Activated CD4-positive, alpha-beta T cell treated with anti-CD3 and anti-CD28 coated beads, Interleukin-2, amount 50 U/mL, for 24 hours (primary cell): ENCODE results near the gene MED15.
"Not testable (repeated sequence)": the region's sequence is repeated elsewhere in the genome, so short reads cannot be mapped to it uniquely, and the experiment has no call there.

Experiments
- DNase-seq, 2 donors: peaks; one replicate each; pipeline ENCODE4 v3.0.0-alpha.2; 2020; ENCODE audit warnings: low read depth in 1 of 2, low spot score in 1 of 2

MED15 gene

DNA sequence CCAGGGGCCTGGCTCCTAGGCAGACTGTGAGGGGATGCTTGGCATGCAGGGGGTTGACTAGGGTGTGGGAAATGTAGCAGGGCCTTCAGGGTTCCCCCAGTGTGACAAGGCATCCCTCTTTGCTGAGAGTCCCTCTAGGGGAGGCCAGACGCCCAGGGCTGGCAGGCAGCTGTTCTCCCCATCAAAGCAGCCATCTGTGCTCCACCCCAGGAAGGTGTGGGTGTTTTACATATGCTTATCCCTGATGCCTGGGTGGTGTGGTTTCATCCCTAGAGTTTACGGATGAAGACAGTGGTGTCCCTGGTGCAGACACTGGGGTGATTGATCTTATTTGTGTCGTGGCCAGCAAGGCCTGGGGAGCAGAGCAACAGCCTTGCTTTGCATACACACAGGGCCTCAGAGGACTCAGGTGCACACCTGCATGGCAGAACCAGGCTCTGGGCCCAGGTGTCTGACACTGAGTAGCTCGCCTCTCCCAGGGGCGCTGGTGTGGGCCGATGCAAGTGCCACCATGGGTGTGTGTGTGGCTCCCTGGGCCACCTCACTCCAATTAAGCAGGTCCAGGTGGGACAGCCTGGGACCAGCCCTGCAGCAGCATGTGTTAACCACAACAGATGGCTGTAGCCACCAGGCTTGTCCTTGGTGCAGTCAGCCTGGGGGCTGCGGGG lies 74.2 kb downstream of the MED15 start:
- DNase-seq: no peak

DNA sequence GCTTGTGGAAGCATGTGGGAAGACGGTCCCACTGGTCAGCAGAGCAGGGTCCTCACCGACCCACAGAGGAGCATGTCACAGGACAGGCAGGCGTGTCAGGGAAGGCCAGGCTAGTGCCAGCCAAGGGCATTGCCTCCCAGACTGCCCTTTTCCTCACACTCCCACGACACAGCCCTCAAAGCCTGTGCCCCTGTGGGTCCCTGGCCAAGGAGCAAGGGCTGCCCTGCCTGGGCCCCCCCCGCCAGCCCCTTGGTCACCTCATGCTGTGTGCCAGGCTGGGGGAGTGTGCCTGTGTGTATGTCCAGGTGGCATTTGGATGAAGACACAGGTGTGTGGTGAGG lies 74.7 kb downstream of the MED15 start:
- DNase-seq: no peak

DNA sequence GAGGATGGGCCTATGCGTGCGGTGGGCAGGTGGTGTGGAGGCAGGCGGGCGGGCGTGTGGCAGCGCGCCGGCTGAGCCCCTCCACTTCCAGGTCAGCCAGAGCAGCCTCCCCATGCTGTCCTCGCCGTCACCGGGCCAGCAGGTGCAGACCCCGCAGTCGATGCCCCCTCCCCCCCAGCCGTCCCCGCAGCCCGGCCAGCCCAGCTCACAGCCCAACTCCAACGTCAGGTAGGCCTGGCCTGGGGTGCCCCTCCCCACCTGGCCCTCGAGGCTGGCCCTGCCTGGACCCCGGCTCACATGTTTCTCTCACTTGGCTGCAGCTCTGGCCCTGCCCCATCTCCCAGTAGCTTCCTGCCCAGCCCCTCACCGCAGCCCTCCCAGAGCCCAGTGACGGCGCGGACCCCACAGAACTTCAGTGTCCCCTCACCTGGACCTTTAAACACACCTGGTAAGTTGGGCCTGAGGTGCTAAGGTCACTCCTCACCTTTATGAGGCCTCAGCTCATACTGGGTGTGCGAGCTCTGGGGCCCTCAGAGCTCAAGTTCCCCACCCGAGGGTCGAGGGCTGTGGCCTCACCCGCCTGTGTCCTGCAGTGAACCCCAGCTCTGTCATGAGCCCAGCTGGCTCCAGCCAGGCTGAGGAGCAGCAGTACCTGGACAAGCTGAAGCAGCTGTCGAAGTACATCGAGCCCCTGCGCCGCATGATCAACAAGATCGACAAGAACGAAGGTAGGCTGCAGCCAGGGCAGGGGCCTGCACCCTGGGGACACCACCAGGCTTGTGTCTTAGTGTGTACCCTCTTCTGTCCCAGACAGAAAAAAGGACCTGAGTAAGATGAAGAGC lies 75.3 kb downstream of the MED15 start:
- DNase-seq: no peak

DNA sequence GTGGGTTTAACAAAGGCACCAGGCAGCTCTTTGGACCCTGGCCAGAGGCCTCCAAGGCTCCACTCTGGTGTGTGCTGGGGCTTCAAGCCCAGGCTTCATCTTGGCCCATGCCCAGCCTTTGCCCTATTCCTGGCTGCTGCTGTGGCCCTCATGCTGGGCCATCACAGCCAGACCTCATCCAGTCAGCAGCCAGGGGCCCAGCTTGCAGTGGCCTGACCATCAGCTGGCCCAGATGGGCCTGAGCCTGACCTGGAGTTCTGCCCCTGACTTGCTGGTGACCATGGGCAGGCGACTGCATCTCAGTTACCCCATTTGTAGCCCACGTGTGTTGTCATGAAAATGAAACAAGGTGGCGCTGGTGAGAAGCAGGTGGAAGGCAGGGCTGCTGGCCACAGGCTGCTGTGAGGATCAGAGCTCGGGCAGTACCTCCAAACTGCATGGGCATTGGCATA lies 76.1 kb downstream of the MED15 start:
- no peak for DNase-seq

DNA sequence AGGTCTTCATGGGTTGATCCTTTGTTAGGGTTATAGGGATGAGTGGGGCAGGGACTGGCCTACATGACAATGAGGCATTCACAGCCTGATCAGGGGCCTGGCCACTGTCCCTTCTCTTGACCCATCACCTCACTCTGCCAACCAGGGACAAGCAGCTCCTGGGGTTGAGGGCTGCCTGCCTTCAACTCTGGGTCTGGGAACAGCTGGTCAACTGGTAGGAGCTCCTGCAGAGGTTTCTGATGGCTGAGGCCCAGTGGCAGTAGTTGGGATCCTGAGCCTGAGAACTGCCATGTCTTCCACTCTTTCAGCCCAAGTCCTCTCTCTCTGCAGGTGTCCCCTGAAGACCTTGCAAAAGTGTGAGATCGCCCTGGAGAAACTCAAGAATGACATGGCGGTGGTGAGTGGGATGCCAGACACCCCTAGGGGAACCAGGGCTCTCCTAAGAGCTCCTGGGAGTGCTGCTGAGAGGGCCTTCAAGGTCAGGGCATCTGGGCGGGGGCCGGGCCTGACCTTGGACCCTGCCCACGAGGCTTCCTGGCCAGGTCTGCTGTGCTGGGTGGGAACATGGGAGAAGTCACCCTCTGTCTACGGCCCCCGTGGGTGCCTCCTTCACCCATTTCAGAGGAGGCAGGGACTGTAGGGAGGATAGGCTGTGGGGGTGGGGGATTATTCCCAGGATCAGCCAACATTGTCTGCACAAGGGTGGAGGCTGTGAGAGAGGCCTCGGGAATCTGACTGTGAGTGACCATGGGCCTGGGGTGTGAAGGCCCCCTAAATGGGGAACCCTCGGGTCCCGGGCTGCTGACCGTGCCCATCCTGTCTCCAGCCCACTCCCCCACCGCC lies 76.8 kb downstream of the MED15 start:
- no peak for DNase-seq

DNA sequence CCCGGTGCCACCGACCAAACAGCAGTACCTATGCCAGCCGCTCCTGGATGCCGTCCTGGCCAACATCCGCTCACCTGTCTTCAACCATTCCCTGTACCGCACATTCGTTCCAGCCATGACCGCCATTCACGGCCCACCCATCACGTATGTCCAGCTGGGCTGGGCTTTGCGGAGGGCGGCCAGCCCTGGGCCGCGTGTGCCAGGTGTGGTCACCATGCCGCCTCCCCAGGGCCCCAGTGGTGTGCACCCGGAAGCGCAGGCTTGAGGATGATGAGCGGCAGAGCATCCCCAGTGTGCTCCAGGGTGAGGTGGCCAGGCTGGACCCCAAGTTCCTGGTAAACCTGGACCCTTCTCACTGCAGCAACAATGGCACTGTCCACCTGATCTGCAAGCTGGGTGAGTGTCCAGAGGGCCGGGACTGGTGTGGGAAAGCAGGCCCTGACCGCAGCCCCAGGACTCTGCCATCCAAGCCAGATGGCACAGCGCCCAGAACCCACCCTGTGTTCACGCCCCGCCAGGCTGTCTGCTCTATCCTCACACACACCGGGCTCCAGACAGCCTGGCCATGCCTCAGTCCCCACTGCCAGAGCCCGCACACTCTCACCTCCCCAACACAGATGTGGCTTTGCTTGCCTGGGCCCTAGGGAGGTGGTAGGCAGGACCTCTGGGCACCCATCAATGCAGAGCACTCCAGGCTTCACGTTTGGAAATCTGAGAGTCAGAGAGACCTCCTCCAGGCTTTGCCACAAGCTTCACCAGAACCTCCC lies 77.6 kb downstream of the MED15 start:
- no peak for DNase-seq

DNA sequence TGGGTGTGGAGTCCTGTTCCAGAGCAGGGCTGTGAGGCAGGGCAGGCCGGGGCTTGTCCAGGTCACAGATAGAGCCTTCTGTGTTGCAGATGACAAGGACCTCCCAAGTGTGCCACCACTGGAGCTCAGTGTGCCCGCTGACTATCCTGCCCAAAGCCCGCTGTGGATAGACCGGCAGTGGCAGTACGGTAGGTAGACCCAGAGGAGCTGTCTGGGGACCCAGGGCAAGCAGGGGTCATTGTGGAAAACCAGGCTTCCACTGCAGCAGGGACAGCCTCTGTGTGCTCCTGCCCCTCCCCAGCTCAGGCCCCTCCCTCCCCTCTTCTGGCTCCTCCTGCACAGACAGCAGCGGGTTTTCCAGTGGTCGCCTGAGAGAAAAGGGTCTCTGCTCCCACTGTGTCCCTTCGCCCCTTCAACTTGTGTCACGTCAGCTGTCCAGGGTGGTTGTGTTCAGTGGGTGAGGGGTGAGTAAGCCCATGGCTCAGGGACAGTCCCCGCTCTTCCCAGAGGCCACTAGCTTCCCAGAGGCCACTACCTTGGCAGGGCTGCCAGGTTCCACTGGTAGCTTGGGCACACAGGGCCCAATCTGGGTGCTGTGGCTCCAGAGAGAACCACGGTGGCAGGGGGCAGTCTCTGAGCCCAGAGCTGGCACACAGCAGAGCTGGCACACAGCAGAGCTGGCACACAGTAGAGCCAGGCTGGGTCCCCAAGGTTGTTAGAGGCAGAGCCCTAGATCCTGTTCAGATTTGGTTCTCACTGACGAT lies 78.4 kb downstream of the MED15 start:
- DNase-seq: no peak

DNA sequence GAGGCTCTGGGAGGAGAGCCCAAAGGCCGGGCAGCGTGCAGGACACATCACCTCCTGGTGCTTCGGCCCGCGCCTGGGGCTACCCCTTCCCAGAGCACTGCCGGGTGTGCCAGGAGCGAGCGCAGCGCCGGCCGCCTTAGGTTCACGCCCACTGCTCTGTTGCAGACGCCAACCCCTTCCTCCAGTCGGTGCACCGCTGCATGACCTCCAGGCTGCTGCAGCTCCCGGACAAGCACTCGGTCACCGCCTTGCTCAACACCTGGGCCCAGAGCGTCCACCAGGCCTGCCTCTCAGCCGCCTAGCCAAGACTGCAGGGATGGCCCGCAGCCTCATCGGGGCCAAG lies 79.0 kb downstream of the MED15 start:
- no peak for DNase-seq

DNA sequence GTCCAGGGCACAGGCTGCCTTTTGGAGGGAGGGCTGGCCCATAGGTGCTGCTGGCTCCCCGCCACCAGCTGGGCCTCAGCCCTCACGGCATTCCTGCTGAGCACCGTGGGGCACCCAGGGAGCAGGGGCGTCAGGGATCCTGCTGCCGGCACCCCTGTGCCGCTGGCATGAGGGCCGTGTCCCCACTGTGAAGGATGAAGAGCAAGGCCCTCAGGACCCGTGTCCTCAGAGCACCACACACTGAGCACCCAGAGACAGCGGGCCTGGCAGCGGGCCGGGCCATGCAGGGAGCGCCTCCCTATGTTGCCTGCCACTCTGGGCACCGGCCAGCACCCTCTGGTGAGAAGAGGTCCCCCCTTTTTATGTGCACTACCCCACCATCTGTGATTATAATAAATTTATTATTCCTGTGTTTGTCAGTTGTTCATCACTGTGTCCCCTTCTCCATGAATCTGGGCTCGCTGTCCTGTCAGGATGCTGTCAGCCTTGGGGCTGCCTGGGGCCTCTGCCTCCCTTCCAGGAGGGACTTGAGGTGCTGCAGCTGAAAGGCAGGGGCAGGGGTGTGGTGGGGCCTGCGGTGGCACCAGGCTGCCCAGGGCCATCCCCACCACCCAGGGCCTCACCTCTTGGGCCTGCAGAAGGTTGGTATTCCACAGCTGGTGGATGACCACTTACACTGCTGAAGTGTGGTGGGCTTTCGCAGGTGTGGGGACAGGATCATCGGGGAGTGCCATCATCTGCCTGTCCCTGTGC lies 80.0 kb downstream of the MED15 start:
- no peak for DNase-seq

DNA sequence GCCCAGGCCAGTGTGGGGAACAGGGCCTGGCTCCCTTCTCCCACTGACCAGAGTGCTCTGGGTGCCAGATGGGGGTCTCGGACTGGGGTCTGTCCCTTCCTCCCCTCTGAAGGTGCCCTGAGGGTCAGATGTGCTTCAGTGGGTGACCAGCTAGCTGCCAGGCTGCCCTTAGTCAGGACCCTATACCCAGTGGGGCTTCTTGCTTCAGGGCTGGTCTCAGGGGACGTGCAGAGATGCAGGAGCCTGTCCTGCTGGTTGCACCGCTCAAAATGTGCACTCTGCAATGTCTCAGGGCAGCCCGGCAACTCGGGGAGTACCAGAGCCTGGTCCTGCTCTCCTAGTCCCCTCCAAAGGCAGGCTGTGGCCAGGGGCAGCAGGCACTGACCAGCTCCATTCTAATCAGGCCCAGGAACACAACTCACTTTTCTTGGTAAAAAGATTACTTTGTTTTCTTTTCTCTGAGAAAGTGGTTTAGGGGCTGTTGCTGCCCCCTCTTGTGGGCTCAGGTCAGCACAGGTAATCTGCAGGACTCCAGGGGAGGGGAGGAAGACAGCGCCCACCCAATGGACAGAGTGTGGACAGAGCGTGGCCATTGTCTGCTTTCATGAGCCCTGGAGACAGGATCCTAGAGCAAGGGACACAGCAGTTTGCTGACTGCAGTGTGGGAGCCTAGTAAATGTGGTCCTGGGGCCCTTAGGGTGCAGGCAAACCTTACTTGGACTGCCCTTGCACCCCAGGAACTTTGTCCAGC lies 80.9 kb downstream of the MED15 start:
- no peak for DNase-seq

DNA sequence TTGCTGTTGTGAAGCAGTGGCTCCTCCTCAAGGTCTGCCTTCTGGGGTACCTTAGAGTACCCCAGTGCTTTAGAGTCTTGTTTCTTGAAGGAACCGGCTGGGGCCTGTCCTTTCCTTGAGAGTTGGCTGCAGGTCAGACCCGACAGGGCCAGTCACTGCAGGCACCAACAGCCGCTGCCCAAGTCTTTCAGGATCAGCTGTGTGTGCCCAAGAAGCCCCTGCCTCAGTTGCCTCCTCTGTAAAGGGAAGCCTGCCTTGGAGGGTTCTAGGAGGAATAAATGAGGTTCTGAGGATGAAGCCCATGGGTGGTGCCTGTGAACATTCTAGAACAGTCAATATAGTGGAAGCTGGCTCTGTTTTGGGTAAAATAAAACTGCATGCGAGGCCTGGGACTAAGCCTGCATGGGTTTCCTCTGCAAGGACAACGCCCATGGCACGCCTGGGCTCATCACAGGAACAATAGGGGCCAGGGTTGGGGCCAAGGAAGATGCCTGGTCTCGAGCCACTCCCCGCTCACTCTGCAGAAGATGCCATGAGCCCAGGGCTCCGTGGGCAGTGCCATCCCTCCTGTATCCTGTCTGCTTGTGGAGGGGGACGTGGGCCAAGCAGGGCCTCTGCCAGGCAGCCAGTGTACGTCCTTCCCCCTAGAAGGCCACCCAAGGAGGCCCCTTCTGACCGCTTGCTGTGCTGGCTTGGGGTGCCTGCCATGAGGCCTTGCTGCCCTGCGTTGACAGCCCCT lies 81.6 kb downstream of the MED15 start:
- DNase-seq: no peak

DNA sequence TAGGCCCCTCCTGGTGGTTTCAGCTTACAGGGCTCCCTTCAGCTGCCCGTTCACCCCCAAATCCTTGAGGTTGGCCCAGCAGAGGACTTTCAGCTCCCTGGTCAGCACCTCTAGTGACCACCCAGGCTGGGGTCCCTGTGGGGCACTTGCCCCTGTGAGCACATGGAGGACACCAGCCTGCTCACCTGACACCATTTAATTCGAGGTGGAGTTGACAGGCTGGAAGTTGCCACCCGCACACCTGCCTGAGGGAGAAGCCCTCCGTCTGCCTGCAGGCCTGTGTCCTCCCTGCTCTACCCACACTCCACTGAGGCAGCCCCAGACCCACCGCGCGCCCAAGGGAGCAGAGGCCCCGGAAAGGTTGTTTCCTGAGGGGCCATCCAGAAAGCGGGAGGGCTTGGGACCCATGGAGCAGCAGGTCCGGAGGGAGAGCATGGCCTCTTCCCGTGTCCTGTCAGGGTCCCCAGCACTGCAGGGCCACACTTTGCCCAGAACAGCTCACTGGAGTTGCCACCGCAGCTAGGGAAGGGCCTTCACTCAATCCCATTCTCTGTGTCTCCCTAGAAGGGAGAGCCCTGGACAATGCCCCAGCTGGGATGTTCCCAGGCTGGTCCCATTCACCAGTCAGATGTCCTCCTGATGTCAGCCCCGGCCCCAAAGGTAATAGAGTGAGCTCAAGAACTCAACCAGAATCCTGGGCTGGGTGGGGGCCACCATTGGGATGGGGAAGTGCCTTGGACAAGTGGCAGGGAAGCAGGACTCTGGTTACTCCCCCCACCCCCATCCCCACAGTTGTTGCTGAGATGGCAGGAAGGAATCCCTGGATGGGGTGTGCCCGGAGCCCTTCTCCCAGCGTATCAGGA lies 82.4 kb downstream of the MED15 start:
- no peak for DNase-seq

DNA sequence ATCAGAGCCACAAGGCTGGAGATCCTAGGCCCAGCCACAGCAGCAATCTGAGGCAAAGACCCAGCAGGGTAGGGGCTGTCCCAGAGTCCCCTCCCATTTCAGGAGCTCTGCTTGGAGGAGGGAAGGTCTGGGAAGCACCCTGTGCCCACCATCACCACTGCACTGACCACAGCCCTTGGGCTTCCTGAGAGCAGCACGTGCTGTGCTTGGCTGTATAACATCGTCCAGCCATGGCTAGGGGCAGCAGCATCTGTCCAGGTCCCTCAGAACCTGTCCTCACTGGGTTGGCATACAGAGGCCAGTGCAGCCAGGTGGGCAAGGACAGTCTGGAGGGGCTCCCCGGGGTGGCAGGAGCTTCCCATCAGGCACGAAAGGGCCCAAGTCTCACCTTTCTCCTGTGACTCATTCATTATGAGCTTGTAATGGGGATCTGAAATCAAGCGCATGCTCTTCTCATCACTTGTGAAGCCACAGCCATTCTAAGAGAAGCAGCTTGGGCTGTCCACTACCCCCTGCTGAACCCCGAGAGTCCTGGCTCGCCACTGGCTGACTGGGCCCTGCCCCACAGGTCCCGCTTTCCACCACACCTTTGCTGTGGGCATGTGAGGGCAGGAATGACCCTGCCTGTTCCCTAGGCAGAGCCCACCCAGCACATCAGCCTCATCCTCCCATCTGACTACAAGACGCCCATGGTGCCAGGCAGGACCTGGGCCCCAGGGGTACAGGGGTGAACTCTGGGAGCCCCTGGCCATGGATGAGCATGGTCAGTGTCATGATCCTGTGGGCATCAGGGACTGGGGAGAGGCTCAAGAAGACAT lies 83.3 kb downstream of the MED15 start:
- no peak for DNase-seq

DNA sequence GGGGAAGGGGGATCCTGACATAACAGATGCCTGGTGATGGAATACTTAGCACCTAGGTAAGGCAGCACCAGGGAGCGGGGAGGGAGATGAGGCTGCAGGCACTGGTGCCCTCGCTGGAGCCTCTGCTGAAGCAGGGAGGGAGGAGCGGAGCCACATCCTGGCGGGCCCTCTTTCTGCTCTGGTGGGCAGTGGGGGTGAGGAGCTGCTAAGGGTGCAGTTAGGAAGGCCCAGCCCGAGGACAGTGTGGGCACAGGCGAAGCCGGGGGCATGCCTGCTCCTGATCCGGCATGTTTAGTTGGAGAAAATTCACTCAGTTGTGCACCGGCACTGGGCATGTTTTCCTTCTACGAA lies 83.9 kb downstream of the MED15 start:
- no peak for DNase-seq

DNA sequence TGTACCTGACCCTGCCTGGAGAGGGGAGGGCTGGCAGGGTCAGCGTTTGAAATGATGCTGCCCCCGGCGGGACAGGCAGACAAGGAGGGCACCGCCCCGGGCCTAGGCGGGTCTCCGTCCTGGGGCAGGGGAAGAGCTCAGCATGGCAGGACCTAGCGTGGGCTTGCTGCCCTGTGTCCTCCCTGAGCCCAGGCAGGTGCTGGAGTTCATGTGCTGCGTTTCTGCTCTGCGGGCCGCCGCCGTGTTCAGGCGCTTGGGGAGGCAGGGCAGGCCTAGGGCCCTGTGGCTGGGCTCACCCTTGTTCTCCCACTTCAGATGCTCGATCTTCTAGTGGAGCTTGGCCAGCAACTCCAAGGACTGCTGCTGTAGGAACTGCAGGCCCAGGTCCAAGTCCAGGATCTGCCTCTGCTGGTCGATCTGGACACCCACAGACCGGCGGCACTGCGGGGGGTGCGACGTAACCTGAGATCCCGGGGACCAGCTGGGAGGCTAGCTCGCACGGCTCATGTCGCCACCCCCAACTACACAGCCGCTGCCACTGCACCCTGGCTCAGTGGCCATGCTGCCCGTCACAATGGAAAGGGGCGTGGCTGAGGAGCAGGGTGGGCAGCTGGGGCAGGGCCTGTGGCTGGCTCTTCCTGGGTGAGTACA lies 84.4 kb downstream of the MED15 start:
- DNase-seq: no peak

DNA sequence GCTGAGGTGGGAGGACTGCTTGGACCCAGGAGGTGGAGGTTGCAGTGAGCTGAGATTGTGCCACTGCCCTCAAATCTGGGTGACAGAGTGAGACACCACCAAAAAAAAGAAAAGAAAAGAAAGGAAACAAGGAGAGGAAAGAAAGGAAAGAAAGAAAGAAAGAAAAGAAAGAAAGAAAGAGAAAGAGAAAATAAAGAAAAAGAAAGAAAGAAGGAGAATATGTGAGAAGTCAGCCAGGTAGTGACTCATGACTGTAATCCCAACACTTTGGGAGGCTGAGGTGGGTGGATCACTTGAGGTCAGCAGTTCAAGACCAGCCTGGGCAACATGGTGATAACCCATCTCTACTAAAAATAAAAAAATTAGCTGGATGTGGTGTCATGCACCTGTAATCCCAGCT lies 86.6 kb downstream of the MED15 start:
- not testable (repeated sequence) for DNase-seq
